NCI-H774 (cell line): ENCODE data around the gene ACOX2.
A peak's percentile ranks its signal among the peaks of the same experiment; 100 is the strongest.

Experiments used
- DNase-seq: peaks from one replicate; lab custom pipeline; 2025; lab: John Stamatoyannopoulos, UW

Gene ACOX2

DNA sequence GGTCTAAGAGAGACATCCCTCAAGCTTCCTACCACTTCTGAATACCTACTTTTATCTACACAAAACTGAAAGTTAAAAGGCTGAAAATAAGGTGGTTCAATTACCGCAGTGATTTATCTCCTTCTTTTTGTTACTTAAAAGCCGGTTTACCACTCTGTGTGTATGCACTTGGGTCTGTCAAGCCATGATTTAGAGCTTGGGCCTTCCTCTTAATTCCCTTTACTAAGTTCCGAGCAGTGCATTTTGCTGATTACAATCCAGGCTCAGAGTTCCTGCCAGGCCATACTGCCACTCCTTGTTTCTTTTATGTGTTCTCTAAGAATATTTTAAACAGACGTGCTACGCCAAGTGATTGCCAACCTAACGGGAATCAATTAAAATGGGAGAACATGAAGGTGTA, 28.6 kb downstream of the ACOX2 start:
- DNase-seq: no peak

DNA sequence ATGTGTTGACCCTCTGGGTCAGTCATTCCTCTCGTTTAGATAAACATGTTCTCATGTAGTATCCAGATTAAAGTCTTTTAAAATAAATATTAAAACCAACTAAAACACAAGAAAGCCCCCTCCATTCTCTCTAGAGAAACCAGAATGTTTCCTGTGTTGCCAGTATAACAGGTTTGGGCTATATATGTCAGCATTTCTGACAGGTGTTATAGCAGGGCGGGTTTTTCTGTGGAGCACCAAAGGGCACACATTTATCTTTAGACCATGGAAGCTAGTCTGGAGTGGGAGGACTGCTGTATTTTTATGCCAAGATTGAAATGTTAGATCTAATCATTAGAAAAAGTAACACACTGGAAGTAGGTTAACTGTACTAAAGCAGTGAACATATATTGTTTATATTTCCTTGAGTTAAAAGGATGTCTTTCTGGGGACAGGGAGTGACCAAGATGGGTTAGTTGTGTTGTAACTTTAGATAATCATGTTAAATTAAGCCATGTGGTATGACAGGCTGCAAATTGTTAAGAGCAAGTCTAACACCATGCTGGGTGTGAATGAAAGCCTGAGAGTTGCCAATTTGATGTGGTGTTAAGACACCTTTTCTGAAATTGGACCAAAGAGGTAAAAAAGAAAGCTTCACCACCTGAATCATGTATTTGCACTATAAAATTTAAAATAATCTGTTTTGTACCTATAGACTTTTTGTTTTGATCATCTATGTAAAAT, 29.5 kb downstream of the ACOX2 start:
- DNase-seq: no peak

DNA sequence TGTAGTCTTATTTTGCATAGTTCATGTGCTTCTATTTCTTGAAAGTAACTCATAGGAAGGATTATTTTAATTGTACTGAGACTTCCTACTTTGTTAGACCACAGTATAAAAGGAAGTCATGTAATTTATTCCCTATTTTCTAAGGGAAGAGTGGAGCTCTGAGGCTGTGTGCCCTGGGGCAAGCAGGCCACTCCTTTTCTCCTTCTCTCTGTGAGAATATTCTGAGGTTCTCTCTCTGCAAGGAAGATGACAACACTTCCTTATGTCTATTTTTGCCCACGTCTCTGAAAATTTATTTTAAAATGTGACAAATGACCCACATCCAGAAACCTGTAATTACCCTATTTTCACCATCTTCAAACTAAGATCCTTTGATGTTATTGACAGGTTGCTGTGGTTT, 34.1 kb downstream of the ACOX2 start:
- DNase-seq: no peak

DNA sequence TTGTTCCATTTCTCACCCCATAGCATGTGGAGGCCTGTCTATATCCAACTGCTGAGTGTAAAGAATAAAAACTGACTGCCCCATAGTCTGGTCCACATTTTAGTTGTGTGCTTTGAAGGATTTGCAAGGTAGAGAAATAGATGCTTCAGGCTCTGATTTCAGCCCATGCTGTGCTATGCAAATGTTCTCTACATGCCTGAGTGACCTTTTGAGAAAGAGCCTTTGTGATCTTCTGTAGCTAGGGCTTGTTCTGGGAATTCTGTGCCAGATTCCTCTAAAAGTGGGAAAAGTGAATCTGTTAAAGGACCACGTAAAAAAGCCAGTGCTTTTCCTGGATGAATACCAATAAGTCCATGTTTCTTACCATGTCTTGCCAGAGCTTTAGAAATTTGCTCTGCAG, 39.9 kb downstream of the ACOX2 start:
- no peak for DNase-seq

DNA sequence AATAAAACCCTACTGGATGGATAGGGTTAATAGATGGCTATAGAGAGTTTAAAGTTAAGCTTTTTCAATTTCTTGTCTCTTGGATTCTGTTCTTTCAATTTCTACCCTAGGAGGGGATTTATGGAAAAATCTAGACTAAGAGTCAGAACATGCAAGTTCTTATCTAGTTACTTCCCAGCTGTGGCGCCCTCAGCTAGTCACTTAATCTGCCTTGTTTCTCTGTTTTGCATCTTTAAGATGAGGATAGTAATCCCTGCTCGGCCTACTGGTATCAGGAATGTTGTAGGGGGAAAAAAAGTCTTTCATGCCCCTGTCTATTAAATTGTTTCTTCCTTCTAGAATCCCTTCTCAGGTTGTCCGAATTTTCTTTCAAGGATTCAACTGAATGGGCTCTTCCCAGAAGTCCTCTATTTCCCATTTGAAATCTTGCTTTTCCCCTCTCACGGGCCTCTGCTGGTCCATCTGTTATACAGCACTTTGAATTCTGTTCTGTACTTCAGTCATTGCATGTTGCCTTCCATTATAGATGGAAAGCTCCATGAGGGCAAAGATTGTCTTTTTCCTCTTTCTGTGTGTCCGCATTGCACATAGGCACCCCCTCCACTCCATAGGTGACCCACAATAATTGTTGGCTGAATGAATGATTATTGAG, 40.7 kb downstream of the ACOX2 start:
- no peak for DNase-seq

DNA sequence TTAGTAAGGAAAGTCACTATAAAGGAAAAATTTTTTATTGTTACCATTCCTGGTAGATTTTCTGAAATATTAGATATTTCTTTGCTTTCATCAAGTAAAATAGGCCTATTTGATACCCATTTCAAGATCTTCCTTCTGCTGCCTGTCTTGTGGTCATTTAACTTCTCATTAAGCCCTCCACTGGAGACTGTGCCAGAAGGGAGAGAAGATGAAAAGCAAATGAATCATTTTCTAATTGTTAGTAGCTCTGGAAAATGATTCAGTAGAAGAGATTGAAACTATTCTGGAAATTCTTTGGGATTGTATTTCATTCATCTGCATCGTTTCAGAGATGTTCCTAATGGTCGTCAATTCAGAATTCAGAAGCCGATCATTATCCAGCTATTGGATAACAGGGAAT, 41.9 kb downstream of the ACOX2 start:
- no peak for DNase-seq

DNA sequence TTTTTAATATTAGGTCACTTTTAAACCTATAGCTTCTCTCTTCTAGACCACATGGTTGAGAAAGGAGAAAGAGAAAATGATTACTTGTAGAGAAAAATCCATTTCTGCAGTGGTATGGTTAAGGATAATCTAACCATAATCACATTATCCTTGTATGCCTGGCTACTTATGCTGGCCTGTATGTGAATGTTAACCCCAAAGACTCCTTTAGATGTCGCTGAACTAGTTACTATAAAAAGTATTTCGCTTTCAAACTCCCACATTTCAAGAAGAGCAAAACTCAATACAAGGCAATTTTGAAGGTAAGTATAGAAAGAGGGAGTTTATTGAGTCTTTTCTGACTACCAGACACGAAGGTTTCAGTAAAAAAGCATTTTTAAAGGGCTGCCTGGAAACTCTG, 42.9 kb downstream of the ACOX2 start:
- no peak for DNase-seq

DNA sequence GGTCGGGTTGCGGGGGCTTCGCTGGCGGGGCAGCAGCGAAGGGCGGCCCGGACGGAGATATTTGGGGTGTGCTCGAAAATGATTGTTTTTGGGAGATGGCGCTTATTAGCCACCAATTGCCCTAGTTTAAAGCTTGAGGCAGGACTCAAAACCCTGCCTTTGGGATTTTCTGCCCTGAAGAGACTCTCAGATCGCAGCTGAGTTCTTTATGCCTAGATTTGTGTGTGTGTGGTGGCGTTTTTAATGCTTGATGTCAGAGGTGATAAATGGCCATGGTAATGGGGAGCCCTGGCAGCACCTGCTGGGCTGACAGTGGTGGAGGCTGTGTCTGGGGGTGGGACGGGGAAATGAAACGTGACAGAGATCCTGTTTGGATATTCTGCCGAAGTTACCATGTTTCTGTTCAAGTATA, 44.5 kb downstream of the ACOX2 start:
- DNase-seq: peak; percentile 2

GRCh38 chr3:58491506-58492402, 45.2 kb downstream of the ACOX2 start, which contains the start of gene KCTD6:
TSS of gene KCTD6 (plus strand) at chr3:58492096. CDS start at chr3:58498756, 6,660 bp downstream.
- peak; percentile 72 for DNase-seq

DNA sequence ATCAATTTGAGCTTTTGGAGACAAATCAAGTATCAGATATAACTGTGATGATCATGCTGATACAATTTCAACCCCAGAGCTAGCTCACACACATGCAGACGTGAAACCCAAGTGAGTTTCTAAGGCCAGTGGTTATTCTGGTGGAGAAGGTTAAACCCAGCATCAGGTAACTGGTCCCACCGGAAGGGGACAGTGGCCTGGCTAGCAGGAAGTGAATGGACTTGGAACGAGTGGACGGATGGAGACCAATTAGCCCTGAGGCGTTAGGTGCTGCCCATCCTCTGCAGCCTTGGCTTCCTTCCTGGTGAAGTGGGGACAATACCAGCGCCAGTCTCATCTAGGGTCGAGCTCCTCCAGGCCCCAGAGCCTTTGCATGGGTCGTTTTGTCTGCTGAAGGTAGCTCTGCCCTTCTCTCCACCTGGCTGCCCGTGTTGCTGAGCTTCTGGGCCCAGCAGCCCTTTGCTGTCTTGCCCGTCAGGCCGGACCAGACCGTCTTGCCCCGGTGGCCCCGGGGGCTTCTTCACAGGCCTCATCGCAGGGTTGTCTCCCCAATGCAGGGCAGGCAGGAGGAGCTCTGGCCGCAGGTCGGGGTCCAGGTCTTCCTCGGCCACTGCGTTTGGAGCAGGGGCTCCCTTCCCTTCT, 46.0 kb downstream of the ACOX2 start:
- no peak for DNase-seq

DNA sequence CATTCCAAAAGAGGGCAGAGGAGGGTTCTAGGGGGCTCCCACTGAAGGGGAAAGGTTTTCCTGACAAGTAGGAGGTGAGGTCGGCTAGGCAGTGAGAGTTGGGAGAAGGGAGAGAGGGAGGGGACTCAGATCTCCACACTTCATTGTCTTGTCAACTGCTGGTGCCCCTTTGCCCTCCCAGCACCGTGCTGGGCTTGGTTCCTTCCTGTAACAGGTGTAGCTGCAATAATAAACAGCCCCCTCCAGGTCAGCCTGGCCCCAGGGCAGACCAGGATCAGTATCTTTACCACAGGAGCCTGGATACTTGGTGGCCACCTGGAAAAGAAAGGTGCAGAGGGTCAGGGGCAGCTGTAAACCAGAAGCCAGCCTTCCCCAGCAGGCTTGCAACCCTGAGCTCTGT, 48.0 kb downstream of the ACOX2 start:
- DNase-seq: no peak

DNA sequence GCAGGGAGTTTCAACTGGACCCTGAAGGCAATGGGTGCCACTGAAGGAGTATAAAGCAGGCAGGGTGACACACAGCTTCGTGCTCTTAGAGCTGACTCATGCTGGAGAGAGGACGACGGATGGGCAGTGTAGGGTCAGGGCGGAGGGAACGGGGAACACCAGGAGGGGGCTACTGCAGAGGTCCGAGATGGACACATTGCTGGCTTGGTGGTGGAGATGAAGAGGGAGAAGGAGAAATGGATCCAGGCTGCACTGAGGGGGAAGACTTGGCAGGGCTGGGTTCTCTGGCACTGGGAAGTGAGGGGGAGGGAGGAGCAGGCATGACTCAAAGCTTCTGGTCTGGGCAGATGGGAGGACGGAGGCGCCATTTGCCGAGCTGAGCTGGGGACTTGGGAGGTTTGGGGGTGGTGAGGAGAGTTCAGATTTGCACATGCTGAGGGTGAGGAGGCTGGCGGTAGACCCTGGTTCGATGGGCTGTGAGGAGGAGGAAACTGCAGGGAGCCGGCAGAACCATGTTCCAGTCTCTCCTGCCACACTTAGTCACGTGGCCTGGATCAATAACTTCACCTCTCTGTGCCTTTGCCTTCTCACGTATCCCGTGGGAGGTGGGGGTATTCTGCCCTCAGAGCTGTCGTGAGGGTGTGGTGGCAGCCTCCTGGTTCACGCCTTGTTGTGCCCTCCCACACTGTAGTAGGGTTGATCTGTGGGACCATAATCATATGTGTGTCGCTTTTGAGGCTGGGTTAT, 49.7 kb downstream of the ACOX2 start:
- no peak for DNase-seq

DNA sequence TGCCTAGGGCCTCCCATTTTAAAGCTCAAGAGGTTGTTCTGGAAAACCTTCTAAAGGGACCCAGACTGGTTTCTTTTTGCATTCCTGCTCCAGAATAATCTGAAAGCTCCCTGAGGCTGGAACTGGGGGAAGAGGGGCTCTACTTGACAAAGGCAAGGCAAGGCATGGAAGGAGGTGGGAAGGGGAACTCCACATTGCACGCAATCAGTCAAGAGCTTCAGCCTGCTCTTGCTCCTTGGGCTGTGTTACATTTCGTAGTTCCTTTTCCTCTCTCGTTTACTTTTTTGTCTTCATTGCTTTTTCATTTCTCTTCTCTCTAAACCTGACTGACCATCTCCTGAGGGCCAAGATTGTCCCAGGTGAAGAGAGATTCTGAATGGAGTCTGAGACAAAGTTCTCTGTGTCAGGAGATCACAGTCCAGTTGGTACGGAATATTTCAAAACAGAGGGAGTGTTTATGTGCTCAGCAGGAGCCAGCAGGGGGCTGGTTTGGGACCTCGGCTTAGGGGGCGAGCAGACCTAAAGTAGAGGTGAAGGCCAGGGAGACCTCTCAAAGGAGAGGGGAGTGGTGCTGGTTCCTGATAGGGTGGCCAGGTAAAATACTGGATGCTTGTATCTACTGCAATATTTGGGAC, 51.1 kb downstream of the ACOX2 start:
- no peak for DNase-seq

- DNase-seq: no peak
Observed at GRCh38 chr3:58484722-58485069, 52.3 kb downstream of the ACOX2 start.

- DNase-seq: no peak
Observed at GRCh38 chr3:58484045-58484721, 52.8 kb downstream of the ACOX2 start.

DNA sequence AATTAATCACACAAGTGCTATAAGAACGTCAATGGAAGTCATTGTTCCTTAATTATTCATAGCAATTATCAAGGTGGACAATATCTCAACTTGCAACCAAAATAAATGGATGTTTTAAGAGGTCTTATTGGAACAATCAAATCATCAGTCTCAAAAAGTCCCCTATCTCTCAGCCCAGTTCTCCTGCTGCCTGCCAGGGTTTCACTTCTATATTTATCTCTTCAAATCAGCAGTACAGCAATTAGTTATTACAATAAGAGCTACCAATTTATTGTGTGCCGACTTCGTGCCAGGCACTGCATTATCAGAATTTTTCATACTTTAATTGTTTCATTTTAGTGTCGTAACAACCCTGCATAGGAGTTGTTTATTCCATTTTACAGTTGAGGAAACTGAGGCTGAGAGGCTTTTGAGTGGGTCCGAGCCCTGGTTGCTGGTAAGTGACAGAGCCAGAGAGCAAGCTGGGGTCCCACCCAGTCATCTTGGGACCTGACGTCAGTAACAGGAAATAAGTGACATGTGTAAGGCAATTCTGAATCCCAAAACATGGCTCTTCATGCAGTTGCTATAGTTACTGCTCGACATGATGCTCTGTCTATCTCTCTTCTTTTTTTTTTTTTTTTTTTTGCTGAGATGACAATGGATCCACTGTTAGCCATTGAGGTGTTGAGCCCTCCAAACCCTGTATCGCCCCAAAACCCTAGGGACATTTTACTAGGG, 53.9 kb downstream of the ACOX2 start:
- no peak for DNase-seq

- no peak for DNase-seq
Observed at GRCh38 chr3:58480309-58480708, 56.7 kb downstream of the ACOX2 start.

GRCh38 chr3:58478781-58479180, 58.2 kb downstream of the ACOX2 start:
- DNase-seq: no peak

DNA sequence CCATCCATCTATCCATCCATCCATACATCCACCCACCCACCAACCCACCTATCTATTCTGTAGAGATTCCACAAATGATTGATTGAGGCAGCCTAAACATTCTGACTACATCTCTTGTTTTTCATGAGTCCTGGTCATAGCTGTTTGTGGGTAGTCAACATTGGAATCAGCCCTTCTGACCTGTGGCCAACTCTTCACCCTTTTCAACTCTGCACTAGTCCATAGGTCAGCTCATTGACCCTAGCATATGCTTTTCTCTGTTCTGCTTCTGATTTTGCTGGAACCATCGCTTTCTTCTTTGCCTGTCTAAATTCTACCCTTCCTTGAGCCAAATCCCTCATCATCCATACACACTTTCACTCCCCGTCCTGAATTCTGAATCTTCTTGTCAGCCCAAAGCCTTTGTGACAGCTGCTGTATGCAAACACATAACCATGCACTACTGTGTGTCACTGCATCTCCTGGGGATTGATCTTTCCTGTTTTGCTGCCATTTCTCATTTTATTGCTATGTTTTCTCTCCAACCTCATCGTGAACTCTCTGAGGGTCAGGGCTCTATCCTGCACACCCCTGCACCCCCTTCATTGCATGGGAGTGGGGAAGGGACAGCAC, 61.9 kb downstream of the ACOX2 start:
- no peak for DNase-seq
